HG02840 (cell line): ENCODE measurements around the gene TAB3.

Source experiments
- ATAC-seq: cut with Tn5 transposase; IDR thresholded peaks from one replicate; pipeline ENCODE4 v1.9.1; 2021; ENCODE audit warnings: mild to moderate bottlenecking, moderate library complexity, moderate number of reproducible peaks; ENCODE audit not compliant: unreplicated experiment, low FRiP score

TAB3 gene

GRCh38 chrX:30889147-30890140 lies at the start of gene TAB3:
Gene TAB3 (minus strand): TSS chrX:30889254. CDS start chrX:30859588, 29,666 bp downstream.
- peak; percentile 90 for ATAC-seq

DNA sequence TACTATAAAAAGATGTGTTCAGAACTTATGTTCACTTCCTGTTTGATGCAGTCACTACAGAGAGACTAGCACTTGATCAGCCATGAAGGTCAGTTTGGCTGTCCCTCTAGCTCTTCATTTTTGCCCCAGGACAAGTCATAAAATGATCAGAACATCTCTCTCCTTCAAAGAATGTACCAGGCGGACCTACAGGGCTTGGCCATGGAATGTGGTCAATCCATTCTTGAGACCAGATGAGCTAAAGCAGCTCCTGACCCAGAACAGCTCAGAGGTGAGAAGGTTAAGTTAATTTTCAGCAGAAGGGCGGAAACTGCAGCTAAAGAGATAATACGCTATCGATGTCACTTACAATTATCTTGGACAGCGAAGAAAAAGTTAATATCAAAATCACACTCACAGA lies 49.2 kb upstream of the TAB3 start:
- no peak for ATAC-seq

DNA sequence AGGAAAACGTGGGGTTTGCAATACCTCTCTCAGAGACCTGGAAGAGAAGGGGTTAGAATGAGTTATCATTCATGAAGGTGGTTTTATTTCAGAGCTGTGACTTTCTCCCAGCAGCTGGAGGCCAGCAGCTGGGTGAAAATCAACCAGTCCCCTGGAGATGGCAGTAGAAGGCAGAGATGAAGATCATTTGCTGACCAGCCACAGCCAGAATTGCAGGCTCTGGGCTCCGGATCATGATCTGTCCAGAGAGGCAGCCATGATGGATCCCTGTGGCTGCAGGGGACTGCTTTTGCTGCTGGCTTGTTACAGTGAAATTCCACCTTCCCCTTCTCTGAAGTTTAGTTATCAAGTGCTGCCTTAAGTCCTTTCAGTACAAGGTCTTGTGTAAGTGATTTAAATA lies 46.9 kb upstream of the TAB3 start:
- ATAC-seq = no peak

DNA sequence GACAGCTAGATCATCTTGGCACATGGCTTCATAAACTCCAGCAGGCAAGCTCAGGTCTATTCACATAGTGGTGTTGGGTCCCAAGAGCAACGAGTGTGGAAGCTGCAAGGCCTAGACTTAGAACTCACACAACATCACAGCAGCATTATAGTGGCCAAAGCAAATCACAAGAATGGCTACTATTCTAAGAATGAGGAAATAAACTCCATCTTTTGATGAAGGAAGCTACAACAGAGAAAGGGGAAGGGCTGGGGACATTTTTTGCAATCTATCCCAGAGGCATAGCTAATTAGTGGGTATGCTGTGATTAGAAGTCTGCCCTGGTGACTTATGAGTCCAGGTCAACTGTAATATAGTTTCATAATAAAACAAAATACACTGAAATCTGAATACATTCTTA lies 42.9 kb upstream of the TAB3 start:
- no peak for ATAC-seq

DNA sequence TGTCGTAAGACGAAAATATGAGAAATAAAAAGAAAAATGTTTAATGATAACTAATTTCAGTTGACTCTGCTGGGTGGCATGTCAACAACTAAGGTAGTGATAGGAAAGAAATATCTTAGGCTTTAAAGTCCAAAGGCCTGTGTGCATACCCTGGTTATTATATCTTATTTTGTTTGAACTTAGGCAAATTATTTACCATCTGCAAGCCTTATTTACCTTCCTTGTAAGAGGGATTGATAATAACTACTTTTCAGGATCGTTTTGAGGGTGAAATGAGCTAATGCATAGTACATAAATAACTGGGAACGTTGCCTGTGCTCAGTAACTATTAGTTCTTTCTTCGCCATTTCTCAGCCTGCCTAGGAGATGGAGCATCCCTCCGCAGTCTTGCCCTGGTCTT lies 41.6 kb upstream of the TAB3 start:
- ATAC-seq = no peak

DNA sequence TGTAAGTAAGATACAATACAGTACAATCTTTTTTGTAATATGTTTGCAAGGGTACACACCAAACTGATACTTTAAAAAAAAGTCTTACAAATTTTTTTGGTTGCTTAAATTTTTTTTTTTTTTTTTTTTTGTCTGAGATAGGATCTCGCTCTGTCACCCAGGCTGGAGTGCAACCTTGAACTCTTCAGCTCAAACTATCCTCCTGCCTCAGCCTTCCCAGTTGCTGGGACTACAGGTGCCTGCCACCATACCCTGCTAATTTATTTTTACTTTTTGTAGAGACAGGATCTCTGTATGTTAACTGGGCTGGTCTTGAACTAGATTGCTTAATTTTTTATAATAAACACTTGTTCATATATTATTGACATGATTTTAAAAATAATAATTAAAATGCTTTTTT lies 41.1 kb upstream of the TAB3 start:
- ATAC-seq = no peak

DNA sequence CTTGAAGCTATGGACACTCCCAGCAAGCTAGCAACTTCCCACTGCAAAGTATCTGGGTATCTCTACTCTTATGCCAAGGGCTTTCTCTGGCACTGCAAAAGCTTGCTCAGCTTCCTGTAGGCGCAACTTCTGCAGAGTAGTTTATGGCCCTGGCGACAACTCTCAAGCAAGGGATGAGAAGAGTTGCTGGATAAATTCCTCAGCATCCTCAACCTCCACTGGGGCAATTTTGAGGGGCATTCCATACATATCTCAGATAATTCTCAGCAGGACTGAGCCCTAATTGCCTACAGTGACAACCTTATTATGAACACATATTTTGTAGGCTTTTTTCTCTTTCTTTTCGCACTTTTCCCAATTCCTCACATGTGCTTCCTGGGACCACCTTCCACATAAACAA lies 31.2 kb upstream of the TAB3 start:
- ATAC-seq = no peak

- ATAC-seq = no peak
Observed at GRCh38 chrX:30918480-30918879, 29.4 kb upstream of the TAB3 start.

GRCh38 chrX:30913492-30913891 lies 24.4 kb upstream of the TAB3 start:
- ATAC-seq = no peak

DNA sequence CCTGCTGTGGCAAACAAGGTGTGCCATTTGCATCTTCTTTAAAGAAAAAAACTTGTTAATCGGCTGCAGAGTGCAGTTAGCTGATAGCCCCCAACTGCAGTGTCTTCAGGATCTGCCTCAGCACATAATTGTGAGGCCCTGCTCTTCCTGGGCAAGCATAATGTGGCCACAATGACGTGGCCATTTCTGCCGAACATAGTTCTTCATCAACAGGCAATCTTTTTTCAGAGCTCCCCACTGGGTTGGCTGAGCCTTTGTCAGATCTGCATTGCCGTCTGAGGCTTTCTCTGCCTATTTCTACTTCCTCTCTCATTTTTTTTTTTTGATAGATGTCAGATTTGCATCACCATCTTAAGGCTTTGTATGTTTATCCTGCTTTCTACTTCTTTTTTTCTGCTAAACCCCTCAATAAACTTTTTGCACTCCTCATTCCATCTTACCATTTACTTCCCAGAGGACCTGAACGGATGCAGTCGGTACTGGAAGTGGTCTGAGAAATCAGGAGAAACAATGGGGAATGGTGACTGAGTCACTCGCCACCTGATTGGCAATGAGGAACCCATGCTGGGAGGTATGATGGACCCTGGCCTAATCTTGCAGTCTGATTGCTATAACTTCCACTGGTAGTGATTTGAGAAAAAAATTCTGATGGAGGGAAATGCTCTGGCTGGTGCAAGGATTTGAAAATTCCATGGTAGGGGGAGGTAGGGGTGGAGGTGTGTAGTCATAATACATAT lies 21.2 kb upstream of the TAB3 start:
- no peak for ATAC-seq

- no peak for ATAC-seq
Observed at GRCh38 chrX:30906726-30907125, 17.7 kb upstream of the TAB3 start.

- ATAC-seq = no peak
Observed at GRCh38 chrX:30905321-30905720, 16.3 kb upstream of the TAB3 start.

DNA sequence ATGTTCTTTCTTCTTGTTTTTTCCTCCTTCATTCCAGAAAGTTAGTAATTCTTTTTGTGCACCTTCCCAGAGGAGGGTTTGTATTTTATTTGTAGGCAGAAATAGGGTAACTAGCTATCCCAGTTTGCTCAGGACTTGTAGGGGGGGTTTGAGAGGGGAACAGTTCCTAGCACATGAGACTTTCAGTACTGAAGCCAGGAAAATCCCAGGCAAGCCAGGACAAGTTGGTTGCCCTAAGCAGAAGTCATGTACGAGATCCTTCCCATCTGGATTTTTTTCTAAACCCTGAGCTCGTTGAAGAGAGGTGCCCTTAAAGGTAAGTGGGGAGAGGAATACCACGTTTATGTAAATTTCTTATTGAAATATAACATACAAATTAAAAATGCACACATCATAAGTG lies 15.6 kb upstream of the TAB3 start:
- no peak for ATAC-seq

- ATAC-seq = no peak
Observed at GRCh38 chrX:30904186-30904585, 15.1 kb upstream of the TAB3 start.

GRCh38 chrX:30900227-30900626 lies 11.2 kb upstream of the TAB3 start:
- no peak for ATAC-seq

DNA sequence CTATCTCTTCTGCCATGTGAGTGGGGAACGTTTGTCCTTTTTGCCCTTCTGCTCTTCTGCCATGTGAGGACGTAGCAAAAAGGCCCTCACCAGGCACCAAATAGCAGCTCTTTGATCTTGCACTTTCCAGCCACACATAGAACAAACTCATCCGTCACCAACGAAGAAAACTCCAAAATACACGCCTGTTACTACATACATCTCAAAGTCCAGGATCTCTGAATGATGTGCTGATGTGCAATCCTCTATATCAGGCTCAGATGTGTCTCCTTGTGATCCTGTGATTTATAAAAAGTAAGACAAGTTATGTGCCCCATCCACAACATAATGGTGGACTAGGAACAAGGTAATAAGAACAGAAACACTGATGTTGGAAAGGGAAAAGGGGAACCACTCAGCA lies 9.8 kb upstream of the TAB3 start:
- ATAC-seq = no peak

- no peak for ATAC-seq
Observed at GRCh38 chrX:30895370-30895769, 6.3 kb upstream of the TAB3 start.

DNA sequence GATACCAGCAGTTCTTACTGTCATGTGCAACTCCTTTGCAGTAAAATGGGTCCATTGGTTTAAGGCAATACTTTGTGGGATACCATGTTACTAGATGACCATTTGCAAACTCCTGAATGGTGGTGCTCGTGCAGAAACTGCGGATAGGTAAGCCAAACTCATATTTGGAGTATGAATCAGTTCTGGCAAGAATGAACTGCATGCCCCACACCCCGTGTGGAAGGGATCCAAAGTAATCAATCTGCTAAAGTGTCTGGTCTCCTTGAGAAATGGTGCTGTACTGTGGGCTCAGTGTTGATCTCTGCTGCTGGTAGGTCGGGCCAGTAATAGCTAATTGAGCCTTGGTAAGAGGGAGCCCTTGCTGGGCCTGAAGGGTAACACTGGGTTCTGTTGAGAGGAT lies 4.2 kb upstream of the TAB3 start:
- no peak for ATAC-seq

- no peak for ATAC-seq
Observed at GRCh38 chrX:30892591-30892990, 3.5 kb upstream of the TAB3 start.

DNA sequence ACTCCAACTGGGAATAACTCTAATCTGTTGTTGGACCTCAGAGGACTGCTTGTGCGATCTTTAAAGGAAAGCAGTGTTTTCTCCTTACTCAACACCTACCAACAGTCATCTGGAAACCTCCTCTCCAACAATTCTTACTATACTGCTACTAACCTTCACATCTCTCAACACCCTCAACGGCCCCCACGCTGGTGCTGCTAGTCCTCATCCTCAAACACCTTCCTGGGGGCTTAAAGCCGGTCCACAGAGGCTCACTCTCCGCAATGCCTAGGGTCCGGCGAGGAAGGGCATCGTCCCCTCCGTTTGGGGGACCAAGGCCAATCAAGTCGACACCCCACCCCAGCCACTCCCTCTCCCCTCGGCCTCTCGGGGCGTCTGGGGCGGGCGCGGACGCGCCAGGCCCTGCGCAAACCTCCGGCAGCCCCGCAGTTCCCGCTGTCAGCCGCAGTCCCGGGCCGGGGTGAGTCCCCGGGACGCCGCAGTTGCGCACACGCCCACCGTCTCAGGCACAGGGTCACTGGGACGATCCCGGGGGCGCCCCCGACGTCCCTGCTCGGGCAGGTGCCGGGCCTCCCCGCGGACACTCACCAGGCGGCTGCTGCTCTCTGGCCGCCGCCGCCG lies 418 bp downstream of the TAB3 start:
- peak; percentile 31 for ATAC-seq

- no peak for ATAC-seq
Observed at GRCh38 chrX:30887721-30888120, 1.3 kb downstream of the TAB3 start.
